CD4-positive, alpha-beta T cell treated with Interleukin-6 at 100 ng/mL for 8 hours (primary cell): ENCODE results near the gene ZNF641.

Experiments
- DNase-seq: peaks from one replicate; pipeline ENCODE4 v3.0.0-alpha.2; 2020; ENCODE audit warnings: mixed read lengths, low spot score

Gene ZNF641

GRCh38 chr12:48350249-48351021 lies at the start of gene ZNF641:
TSS of gene ZNF641 (minus strand) at chr12:48350919. CDS start at chr12:48348090, 2,829 bp downstream.
- DNase-seq: peak; percentile 82

GRCh38 chr12:48390026-48390425 lies 39.3 kb upstream of the ZNF641 start:
- no peak for DNase-seq

GRCh38 chr12:48389409-48389808 lies 38.7 kb upstream of the ZNF641 start:
- DNase-seq: no peak

- no peak for DNase-seq
Observed at GRCh38 chr12:48388938-48389337, 38.2 kb upstream of the ZNF641 start.

- DNase-seq: no peak
Observed at GRCh38 chr12:48388460-48388859, 37.7 kb upstream of the ZNF641 start.

GRCh38 chr12:48380596-48380995 lies 29.9 kb upstream of the ZNF641 start:
- DNase-seq: no peak

GRCh38 chr12:48379794-48380193 lies 29.1 kb upstream of the ZNF641 start:
- DNase-seq: no peak

- DNase-seq: no peak
Observed at GRCh38 chr12:48377646-48378045, 26.9 kb upstream of the ZNF641 start.

GRCh38 chr12:48374164-48374563 lies 23.4 kb upstream of the ZNF641 start:
- DNase-seq: no peak

GRCh38 chr12:48366131-48366530 lies 15.4 kb upstream of the ZNF641 start:
- no peak for DNase-seq

- no peak for DNase-seq
Observed at GRCh38 chr12:48361664-48362339, 11.1 kb upstream of the ZNF641 start.

GRCh38 chr12:48358937-48359513 lies 8.3 kb upstream of the ZNF641 start:
- DNase-seq: no peak

- DNase-seq: no peak
Observed at GRCh38 chr12:48356041-48356768, 5.5 kb upstream of the ZNF641 start.

- no peak for DNase-seq
Observed at GRCh38 chr12:48352157-48352760, 1.5 kb upstream of the ZNF641 start.

GRCh38 chr12:48351022-48351708 lies 446 bp upstream of the ZNF641 start:
- peak; percentile 2 for DNase-seq

- DNase-seq: no peak
Observed at GRCh38 chr12:48349471-48349870, 1.2 kb downstream of the ZNF641 start.

GRCh38 chr12:48342980-48343379 lies 7.7 kb downstream of the ZNF641 start:
- no peak for DNase-seq

- DNase-seq: no peak
Observed at GRCh38 chr12:48340943-48341342, 9.8 kb downstream of the ZNF641 start.

GRCh38 chr12:48339442-48340117 lies 11.1 kb downstream of the ZNF641 start:
- no peak for DNase-seq

GRCh38 chr12:48336564-48336963 lies 14.2 kb downstream of the ZNF641 start:
- DNase-seq: no peak

- no peak for DNase-seq
Observed at GRCh38 chr12:48336061-48336460, 14.7 kb downstream of the ZNF641 start.
